Ishikawa (cell line): Measurements from ENCODE around the gene GABARAPL2.

Experiments used
- CEBPB ChIP-seq: IDR thresholded peaks from 2 replicates; pipeline ENCODE4 v1.6.1; 2012
- CREB1 ChIP-seq: IDR thresholded peaks from 2 replicates; pipeline ENCODE4 v1.6.1; 2012; ENCODE audit warnings: low read depth
- EP300 ChIP-seq: IDR thresholded peaks from 2 replicates; pipeline ENCODE4 v1.6.1; 2012; ENCODE audit warnings: borderline replicate concordance
- MAX ChIP-seq: IDR thresholded peaks from 2 replicates; pipeline ENCODE4 v1.6.1; 2012
- NFIC ChIP-seq: IDR thresholded peaks from 2 replicates; pipeline ENCODE4 v1.6.1; 2012
- RAD21 ChIP-seq: IDR thresholded peaks from 2 replicates; pipeline ENCODE4 v1.6.1; 2012; ENCODE audit warnings: low read depth
- YY1 ChIP-seq: IDR thresholded peaks from 2 replicates; pipeline ENCODE4 v1.6.1; 2012; ENCODE audit warnings: low read depth
- TF ChIP-seq, protein P1 (sequence below): IDR thresholded peaks from 2 replicates; pipeline ENCODE4 v1.6.1; 2012

DNA sequence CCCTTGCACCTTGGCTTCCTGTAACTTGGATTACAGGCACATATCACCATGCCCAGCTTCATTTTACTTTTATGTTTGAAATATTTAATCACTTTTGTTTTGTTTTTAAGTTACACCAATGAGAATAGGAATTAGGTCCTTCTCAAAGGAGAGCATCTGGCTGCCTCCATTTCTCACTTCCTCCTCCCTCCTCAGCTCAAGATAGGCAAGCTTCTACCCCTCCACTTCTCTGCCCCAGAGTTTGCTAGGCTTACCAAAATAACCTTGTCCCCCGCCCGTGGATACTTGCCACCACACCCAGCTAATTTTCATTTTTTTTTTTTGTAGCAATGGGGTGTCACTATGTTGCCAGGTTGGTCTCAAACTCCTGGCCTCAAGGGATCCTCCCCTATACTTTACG lies 17.9 kb downstream of the GABARAPL2 start:
- TF ChIP-seq CEBPB (no peak), EP300 (no peak), CREB1 (no peak), YY1 (no peak), RAD21 (no peak), MAX (no peak), NFIC (no peak)
- TF ChIP-seq, protein P1, sequence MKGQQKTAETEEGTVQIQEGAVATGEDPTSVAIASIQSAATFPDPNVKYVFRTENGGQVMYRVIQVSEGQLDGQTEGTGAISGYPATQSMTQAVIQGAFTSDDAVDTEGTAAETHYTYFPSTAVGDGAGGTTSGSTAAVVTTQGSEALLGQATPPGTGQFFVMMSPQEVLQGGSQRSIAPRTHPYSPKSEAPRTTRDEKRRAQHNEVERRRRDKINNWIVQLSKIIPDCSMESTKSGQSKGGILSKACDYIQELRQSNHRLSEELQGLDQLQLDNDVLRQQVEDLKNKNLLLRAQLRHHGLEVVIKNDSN: no peak
